C1 segment of cervical spinal cord (tissue), 14 donors: ENCODE measurements around the gene TCEANC2.
A peak's percentile ranks its signal among the peaks of the same experiment; 100 is the strongest.

Experiments used
- DNase-seq, 14 donors: peaks; one replicate each; lab custom pipeline; 2025; lab: John Stamatoyannopoulos, UW

The TCEANC2 gene

GRCh38 chr1:54114001-54114400 is 60.6 kb downstream of the TCEANC2 start:
- no peak for DNase-seq

DNA sequence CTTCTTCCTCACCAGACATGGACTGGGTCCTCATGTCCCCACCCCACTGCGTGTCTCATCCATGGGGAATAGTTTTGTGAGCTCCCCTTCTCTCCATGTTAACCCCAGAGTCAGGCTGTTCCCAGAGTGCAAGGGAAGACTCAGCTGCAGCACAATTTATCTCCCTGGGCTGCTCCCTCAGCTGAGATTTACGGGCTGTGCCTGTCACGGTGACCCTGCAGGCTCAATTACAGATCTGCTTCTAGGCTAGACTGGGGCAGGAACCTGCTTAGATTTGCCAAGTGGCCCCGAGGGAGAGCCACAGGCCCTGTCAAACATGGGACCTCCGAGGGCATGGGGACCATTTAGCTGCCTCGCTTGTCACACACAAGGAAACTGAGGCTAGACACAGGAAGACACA is 61.5 kb downstream of the TCEANC2 start:
- DNase-seq: no peak

GRCh38 chr1:54115520-54115919 is 62.1 kb downstream of the TCEANC2 start:
- DNase-seq: no peak

DNA sequence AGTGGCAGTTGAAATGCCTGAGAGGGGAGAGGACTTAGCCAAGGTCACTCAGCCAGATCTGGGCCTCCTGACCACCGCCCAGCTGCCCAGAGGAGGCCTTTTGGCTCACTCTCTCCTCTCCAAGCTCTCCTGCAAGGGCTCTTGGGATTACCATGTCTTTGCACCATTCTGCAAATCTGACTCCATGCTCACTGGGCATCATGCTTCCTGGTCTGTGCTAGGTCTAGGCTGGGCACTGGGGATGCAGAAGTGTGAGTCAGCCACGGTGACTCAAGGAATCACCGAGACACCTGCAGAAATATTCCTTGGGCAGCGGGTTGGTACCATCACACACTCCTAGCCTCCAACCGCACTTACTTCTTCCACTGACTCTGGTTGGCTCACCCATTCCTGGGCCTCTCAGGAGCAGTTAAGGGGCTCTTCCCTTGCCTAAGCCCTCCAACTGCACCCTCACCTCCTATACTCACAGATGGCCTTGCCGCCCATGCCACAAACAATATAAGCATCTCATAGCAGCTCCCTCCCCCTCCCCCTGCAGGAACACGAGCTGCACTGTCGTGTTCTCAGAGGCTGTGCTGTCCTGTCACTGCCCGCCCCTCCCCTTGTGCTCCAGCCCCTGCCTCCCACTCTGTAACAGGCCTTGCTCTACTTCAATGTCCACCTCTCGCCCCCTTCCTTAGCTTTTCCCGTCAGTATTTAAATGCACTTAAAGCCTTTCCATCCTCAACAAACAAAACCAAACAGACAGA is 64.6 kb downstream of the TCEANC2 start:
- DNase-seq: peak in 10 of 14 donors; percentile 5 to 51 (median 14)

- DNase-seq: no peak
Measured at GRCh38 chr1:54118704-54119103, 65.3 kb downstream of the TCEANC2 start.

GRCh38 chr1:54120018-54120697 is 66.8 kb downstream of the TCEANC2 start:
- no peak for DNase-seq

- no peak for DNase-seq
Measured at GRCh38 chr1:54120698-54121481, 67.5 kb downstream of the TCEANC2 start.

DNA sequence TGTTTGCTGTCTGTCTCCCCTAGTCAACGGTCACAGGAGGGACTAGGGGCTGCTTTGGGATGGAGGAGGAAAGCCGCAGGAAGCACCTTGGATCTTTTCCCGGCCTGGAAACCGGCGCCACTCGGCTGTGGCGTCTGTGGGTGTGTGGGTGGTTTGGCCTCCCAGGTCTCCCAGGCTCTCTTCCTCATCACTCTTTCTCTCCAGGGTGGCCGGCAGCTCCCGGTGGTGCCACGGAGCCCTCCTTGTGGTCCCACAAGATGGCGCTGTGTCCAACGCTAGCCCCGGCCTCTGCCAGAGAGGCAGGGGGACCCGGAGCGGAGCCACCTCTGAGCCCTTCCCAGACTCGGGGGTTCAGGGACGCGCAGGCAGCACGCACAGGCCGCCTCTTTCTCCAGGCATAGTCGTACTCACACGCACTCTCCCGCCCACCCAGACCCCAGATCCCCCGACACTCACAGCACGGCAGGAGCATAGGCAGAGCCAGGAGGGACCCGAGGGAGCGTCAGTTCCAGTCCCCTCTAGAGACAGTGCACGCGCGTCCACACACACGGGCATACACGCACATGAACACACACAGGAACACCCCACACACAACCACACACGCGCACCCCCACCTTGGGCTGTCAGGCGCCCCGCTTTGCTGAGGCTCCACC is 68.2 kb downstream of the TCEANC2 start:
- peak in 12 of 14 donors; percentile 11 to 69 (median 51) for DNase-seq

GRCh38 chr1:54122135-54122751 is 68.8 kb downstream of the TCEANC2 start:
- DNase-seq: no peak

DNA sequence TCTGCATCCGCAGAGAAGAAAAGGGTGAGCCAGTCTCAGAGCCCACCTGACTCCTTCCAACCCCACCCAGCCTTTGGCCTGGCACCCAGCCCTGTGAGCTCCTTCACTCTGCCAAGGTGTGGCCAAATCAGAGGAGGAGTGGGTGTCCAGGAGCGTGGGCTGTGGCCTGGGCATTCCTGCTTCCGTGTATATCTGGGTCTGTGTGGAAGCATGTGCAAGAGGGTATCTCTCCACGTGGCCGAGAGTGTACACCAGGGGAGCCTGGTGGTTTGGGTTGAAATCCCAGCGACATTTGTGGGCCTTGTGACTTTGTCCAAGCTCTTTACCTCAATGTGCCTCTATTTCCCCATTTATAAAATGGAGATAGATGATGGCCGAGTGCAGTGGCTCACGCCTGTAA is 69.6 kb downstream of the TCEANC2 start:
- DNase-seq: no peak

GRCh38 chr1:54124472-54124871 is 71.1 kb downstream of the TCEANC2 start:
- no peak for DNase-seq

GRCh38 chr1:54124906-54125305 is 71.5 kb downstream of the TCEANC2 start:
- no peak for DNase-seq

GRCh38 chr1:54125386-54126070 is 72.1 kb downstream of the TCEANC2 start:
- DNase-seq: peak in 6 of 14 donors; percentile 1 to 61 (median 10)

- DNase-seq: no peak
Measured at GRCh38 chr1:54126271-54126815, 72.9 kb downstream of the TCEANC2 start.

DNA sequence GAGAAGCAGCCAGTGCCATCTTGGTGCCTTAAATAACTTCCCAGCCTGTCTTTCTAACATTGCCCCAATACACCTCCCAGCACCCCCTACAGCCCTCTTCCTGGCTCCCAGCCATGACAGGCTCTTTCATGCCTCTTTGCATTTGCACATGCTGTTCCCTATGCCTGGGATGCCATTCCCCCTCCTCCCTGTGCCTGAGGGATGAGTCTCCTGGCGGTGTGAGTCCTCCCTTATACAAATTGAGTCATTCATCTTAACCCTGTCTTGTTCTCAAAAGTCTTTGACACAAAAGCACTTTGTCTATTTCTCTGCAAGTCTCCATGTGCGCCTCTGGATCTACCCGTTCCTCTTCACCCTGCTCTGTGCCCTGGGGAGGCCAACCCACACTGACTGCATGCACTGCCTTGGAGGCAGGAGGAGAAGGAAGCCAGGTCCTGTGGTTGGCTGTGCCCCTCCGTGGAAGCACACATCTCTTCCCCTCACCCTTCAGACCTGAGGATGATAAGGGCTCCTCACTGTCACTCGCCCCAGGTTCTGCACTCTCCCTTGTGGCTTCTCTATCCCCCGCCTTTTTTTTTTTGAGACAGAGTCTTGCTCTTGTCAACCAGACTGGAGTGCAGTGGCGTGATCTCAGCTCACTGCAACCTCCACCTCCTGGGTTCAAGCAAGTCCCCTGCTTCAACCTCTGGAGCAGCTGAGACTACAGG is 74.3 kb downstream of the TCEANC2 start:
- no peak for DNase-seq

- no peak for DNase-seq
Measured at GRCh38 chr1:54129858-54130257, 76.5 kb downstream of the TCEANC2 start.

GRCh38 chr1:54131419-54131818 is 78.0 kb downstream of the TCEANC2 start:
- DNase-seq: no peak

GRCh38 chr1:54132495-54132894 is 79.1 kb downstream of the TCEANC2 start:
- no peak for DNase-seq

DNA sequence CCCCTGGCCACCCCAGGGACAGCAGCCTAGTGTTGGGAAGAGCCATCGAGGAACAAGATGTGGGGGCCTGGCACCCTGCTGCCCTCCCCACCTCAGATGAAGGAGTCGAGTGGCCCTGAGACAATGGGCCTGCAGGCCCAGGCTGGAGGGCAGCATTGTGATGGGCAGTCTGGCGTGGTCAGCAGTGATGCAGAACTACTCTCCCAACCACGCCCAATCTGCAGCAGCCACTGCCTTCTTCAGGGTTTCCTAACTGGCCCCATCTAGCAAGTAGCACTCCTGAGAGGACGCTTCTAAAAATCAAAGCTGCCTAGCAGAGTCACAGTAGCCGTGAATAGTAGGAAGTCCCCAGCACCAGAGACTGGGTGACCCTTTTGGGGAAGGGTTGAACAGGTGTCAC is 80.9 kb downstream of the TCEANC2 start:
- DNase-seq: no peak
